Retinal pigment epithelial cell (primary cell): Measurements from ENCODE around the gene GALNT2.

Experiments
- DNase-seq: peaks from one replicate; pipeline ENCODE4 v3.0.0-alpha.2; 2010; ENCODE audit warnings: low read depth
- H3K4me3 ChIP-seq: 2 replicates; pipeline ENCODE4 v1.5.1; 2011; ENCODE audit warnings: mild to moderate bottlenecking, low read length, control low read depth, moderate library complexity
- TF ChIP-seq, protein P1 (sequence below): conservative IDR thresholded peaks from 2 replicates; pipeline ENCODE4 v1.5.1; 2011; ENCODE audit warnings: low read depth, low read length, control low read depth, inconsistent platforms

The GALNT2 gene

GRCh38 chr1:230099465-230099864 lies 32.4 kb downstream of the GALNT2 start:
- TF ChIP-seq, protein P1, sequence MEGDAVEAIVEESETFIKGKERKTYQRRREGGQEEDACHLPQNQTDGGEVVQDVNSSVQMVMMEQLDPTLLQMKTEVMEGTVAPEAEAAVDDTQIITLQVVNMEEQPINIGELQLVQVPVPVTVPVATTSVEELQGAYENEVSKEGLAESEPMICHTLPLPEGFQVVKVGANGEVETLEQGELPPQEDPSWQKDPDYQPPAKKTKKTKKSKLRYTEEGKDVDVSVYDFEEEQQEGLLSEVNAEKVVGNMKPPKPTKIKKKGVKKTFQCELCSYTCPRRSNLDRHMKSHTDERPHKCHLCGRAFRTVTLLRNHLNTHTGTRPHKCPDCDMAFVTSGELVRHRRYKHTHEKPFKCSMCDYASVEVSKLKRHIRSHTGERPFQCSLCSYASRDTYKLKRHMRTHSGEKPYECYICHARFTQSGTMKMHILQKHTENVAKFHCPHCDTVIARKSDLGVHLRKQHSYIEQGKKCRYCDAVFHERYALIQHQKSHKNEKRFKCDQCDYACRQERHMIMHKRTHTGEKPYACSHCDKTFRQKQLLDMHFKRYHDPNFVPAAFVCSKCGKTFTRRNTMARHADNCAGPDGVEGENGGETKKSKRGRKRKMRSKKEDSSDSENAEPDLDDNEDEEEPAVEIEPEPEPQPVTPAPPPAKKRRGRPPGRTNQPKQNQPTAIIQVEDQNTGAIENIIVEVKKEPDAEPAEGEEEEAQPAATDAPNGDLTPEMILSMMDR: no peak
- no peak for DNase-seq
- no peak overlapping the region for H3K4me3 ChIP-seq

- TF ChIP-seq, protein P1: no peak
- DNase-seq: no peak
- no peak overlapping the region for H3K4me3 ChIP-seq
Observed at GRCh38 chr1:230100932-230101331, 33.9 kb downstream of the GALNT2 start.

GRCh38 chr1:230101556-230101955 lies 34.5 kb downstream of the GALNT2 start:
- H3K4me3 ChIP-seq: no peak overlapping the region
- DNase-seq: no peak
- TF ChIP-seq, protein P1: no peak

DNA sequence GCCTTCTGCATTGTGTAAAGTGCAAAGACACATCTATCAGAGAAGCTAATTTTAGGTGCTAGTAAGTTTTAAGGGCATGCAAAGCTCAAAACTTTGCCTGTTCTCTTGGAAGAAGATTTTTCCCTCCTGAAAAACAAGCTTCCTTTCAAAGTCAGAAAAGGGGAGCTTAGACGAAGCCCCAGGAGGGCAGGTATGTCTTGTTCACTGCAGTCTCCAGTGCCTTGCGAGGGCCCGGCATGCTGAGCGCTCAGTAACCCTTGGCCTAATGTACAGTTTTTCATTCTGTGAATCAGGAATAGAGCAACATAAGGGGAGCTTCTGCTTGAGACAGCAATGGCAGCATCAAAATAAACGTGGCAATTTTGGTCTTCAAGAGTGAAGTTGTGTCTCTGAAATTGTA lies 35.0 kb downstream of the GALNT2 start:
- no peak overlapping the region for H3K4me3 ChIP-seq
- TF ChIP-seq, protein P1: no peak
- no peak for DNase-seq

- TF ChIP-seq, protein P1: no peak
- no peak overlapping the region for H3K4me3 ChIP-seq
- no peak for DNase-seq
Observed at GRCh38 chr1:230102472-230102871, 35.4 kb downstream of the GALNT2 start.

DNA sequence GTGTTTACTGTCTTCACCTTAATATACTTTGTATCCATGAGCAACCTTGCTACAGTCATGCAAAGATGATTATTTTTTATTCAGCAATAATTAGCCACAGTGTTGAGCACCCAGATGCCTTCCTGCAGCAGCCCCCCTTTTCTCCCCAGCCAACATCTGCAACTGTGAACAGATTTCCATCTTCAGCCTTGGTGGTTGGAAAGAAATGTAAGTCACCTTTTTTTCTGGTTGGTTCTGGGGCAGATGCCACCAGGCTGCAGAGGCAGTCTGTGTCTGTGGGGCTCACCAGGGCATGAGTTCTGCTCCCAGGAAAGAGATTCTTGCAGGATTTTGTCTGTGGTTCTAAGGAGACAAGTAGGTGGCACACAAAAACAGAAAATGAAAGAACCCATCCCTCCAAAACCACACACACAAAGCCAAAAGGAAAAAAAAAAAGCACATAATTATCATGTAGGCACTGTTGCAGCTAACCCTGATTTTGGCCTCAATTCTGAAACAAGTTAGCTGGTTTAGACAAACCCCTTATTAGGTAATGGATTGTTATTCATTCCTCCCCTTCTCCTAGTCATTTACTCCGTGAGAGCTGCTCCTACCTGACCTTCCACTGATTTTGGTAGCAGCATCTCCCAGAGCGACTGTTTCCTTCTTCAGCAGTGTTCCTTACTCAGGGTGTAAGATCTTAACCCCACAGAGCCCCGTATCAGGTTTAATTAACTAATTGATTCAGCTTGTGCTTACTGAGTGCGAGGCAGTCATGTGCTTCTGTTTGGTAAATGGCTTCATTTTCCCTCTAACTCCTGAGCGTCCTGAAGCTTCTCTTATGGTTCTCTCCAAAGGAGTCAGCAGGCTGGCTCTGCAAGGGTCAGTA lies 36.5 kb downstream of the GALNT2 start:
- H3K4me3 ChIP-seq: no peak overlapping the region
- TF ChIP-seq, protein P1: no peak
- DNase-seq: no peak
